ENCODE measurements around the gene WNT9A.

DNA sequence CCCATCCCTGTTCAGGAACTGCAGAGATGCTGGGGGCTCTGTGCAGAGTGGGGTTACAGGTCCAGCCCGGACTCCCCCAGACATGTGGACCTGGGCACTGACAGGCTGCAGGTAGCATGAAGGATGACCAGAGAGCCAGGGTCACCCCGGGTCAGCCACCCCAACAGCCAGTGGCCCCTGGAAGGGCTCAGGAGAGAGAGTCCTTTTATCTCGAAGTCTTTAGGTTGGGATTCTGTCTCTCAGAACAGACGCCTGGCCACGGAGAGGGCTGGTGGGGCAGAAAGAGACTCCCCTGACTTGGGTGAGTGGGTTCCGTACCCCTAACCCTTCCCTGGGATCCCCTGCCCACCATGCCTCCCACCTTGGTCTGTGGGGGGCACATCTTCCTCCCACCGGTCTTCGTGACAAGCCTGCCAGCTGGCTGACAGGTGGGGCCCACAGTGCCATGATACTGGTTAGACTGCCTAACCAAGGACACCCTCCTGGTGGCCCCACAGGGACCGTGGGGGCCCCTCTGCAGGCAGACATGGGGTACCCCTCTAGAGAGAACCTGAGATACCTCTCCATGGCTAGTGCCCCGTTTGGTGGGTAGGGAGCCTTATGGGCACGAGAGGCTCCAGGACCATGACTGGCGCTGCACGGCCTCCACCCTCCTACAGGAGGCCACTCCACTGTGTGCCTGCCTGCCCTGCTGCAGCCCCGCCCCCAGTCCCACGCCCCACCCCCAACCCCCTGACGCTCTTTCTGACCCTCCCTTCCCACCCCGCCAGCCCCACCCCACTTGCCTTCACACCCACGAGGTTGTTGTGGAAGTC is 24.2 kb downstream of the WNT9A start:
- TF ChIP-seq POLR2A (IDR thresholded peaks at IDR 0.05; ENCODE audit: low read depth, low read length) (no peak), POLR2AphosphoS5 (IDR thresholded peaks at IDR 0.05; ENCODE audit: low read depth, low read length) (no peak), TAF1 (IDR thresholded peaks at IDR 0.05; ENCODE audit: borderline replicate concordance, low read depth, low read length) (no peak)
